Type B pancreatic cell (in vitro differentiated cells): ENCODE data around the gene SUPT3H. TPM values are rescaled to one million over a fixed set of nuclear protein-coding genes. Genes with fewer than 3 reads are reported as not detected.

Experiments used
- DNase-seq: peaks from one replicate; pipeline ENCODE4 v3.0.0; 2021; ENCODE audit warnings: mixed read lengths; ENCODE audit not compliant: unreplicated experiment; ENCODE audit errors: extremely low spot score
- H3K27ac Mint-ChIP-seq: 2 replicates; pipeline ENCODE4 v1.8.0; 2021; ENCODE audit warnings: mild to moderate bottlenecking, mixed read lengths
- H3K27me3 Mint-ChIP-seq: 2 replicates; pipeline ENCODE4 v1.8.0; 2021; ENCODE audit warnings: mixed read lengths
- H3K36me3 Mint-ChIP-seq: 2 replicates; pipeline ENCODE4 v1.8.0; 2021; ENCODE audit warnings: mixed read lengths
- H3K4me1 Mint-ChIP-seq: one replicate; pipeline ENCODE4 v1.8.0; 2021; ENCODE audit warnings: mixed read lengths; ENCODE audit not compliant: unreplicated experiment
- H3K4me3 Mint-ChIP-seq: 2 replicates; pipeline ENCODE4 v1.8.0; 2021; ENCODE audit warnings: mild to moderate bottlenecking, mixed read lengths
- H3K9me3 Mint-ChIP-seq: 2 replicates; pipeline ENCODE4 v1.8.0; 2021; ENCODE audit warnings: mixed read lengths
- total RNA-seq: library from RNA; stranded (reverse); gene quantifications from 2 replicates; pipeline ENCODE4 v1.2.1, GENCODE V29; 2021; ENCODE audit warnings: low replicate concordance
- TF ChIP-seq, protein P1 (sequence below): fragments of 200-600 bp; sonication (generic); conservative IDR thresholded peaks from 2 replicates; pipeline ENCODE4 v1.5.0; 2021; ENCODE audit warnings: antibody characterized with exemption, mild to moderate bottlenecking

The SUPT3H gene
- total RNA-seq, 1 donor from 2014 or later = 18.4 TPM

GRCh38 chr6:45109551-45109950 lies 268.2 kb downstream of the SUPT3H start:
- Mint-ChIP-seq H3K4me1 (no peaks in the 10 kb centered on the region), H3K9me3 (no peaks in the 10 kb centered on the region)

GRCh38 chr6:45105170-45105820 lies 272.4 kb downstream of the SUPT3H start:
- Mint-ChIP-seq H3K4me3 (no peak overlapping the region), H3K27ac (no peak overlapping the region), H3K4me1 (no peaks in the 10 kb centered on the region), H3K9me3 (no peaks in the 10 kb centered on the region), H3K36me3 (no peaks in the 10 kb centered on the region), H3K27me3 (no peaks in the 10 kb centered on the region)
- TF ChIP-seq, protein P1, sequence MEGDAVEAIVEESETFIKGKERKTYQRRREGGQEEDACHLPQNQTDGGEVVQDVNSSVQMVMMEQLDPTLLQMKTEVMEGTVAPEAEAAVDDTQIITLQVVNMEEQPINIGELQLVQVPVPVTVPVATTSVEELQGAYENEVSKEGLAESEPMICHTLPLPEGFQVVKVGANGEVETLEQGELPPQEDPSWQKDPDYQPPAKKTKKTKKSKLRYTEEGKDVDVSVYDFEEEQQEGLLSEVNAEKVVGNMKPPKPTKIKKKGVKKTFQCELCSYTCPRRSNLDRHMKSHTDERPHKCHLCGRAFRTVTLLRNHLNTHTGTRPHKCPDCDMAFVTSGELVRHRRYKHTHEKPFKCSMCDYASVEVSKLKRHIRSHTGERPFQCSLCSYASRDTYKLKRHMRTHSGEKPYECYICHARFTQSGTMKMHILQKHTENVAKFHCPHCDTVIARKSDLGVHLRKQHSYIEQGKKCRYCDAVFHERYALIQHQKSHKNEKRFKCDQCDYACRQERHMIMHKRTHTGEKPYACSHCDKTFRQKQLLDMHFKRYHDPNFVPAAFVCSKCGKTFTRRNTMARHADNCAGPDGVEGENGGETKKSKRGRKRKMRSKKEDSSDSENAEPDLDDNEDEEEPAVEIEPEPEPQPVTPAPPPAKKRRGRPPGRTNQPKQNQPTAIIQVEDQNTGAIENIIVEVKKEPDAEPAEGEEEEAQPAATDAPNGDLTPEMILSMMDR = no peak
- DNase-seq = no peak

More at GRCh38 chr6:45109551-45109950, 268.2 kb downstream of the SUPT3H start:
- no peaks in the 10 kb centered on the region for H3K27me3 Mint-ChIP-seq
- H3K27ac Mint-ChIP-seq = no peak overlapping the region
- no peaks in the 10 kb centered on the region for H3K36me3 Mint-ChIP-seq
- no peak overlapping the region for H3K4me3 Mint-ChIP-seq
- DNase-seq = no peak
- TF ChIP-seq, protein P1 = no peak

GRCh38 chr6:45104429-45104828 lies 273.3 kb downstream of the SUPT3H start:
- DNase-seq = no peak
- H3K27ac Mint-ChIP-seq = no peak overlapping the region
- no peaks in the 10 kb centered on the region for H3K36me3 Mint-ChIP-seq
- H3K4me3 Mint-ChIP-seq = no peak overlapping the region
- H3K27me3 Mint-ChIP-seq = no peaks in the 10 kb centered on the region
- H3K9me3 Mint-ChIP-seq = no peaks in the 10 kb centered on the region
- TF ChIP-seq, protein P1 = no peak
- no peaks in the 10 kb centered on the region for H3K4me1 Mint-ChIP-seq

DNA sequence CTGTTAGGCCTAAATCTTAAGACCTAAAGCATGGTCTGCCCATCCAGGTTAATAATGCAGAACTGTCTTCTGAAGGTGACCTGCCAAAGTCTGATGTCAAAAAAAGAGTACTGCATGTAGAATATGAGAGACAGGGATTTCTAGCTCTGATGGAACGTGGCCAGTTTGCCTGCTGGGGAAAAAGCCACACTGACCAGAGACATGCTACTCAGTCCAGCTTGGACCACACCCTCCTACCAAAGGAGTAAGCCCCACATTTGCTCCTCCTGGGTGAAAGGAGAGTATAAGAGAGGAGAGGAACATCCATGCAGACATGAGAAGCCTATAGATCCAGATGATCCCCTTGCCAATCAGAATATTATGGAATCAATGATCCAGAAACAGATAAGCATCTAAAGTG lies 279.5 kb downstream of the SUPT3H start:
- Mint-ChIP-seq H3K4me1 (no peaks in the 10 kb centered on the region), H3K27ac (no peak overlapping the region), H3K4me3 (no peak overlapping the region), H3K9me3 (no peaks in the 10 kb centered on the region), H3K36me3 (no peaks in the 10 kb centered on the region), H3K27me3 (no peaks in the 10 kb centered on the region)
- TF ChIP-seq, protein P1 = no peak
- no peak for DNase-seq

DNA sequence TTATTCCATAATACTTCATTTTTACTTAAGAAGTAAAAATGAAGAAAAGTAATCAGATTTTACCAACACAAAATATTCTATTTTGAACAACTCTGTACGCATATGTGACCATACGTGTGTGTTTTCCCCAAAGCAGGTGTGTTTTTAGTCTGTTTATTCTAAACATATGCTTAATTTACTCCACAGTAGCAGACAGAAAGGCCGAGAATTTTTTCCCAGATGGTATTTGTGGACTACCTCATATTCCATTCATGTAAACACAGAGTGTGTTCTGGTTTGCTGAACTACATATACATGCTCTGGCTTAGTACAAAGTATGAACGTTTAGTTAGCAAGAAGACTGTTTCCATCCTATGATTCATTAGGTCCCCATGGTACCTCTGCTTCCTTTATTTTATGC lies 282.9 kb downstream of the SUPT3H start:
- TF ChIP-seq, protein P1 = no peak
- no peaks in the 10 kb centered on the region for H3K4me1 Mint-ChIP-seq
- no peak for DNase-seq
- H3K36me3 Mint-ChIP-seq = no peaks in the 10 kb centered on the region
- no peaks in the 10 kb centered on the region for H3K9me3 Mint-ChIP-seq
- H3K27me3 Mint-ChIP-seq = no peaks in the 10 kb centered on the region
- no peak overlapping the region for H3K4me3 Mint-ChIP-seq
- no peak overlapping the region for H3K27ac Mint-ChIP-seq
